DOHH2 (cell line): Measurements from ENCODE around the gene STEAP4.

Experiments
- CTCF ChIP-seq: fragments of 200-600 bp; sonication (generic); IDR thresholded peaks from one replicate; pipeline ENCODE4 v1.5.1; 2014; ENCODE audit warnings: antibody characterized with exemption, mild to moderate bottlenecking, low read depth, low read length; ENCODE audit not compliant: poor library complexity, severe bottlenecking
- EZH2phosphoT487 ChIP-seq: fragments of 200-600 bp; sonication (generic); IDR thresholded peaks from 2 replicates; pipeline ENCODE4 v1.6.1; 2017; ENCODE audit warnings: borderline replicate concordance, mild to moderate bottlenecking, antibody characterized with exemption, low read length, moderate library complexity, mixed read lengths

- TF ChIP-seq CTCF (no peak), EZH2phosphoT487 (no peak)
Observed at GRCh38 chr7:88269586-88269985, 37.1 kb downstream of the STEAP4 start.
